Fibroblast of lung (primary cell): ENCODE results near the gene SDK2. TPM values are rescaled to one million over a fixed set of nuclear protein-coding genes. Genes with fewer than 3 reads are reported as not detected.
A peak's percentile ranks its signal among the peaks of the same experiment; 100 is the strongest.

Source experiments
- DNase-seq, 2 donors: peaks; one replicate each; pipeline versions ENCODE4 v3.0.0 to v3.0.0-alpha.2; 2010; ENCODE audit warnings: low read depth in 2 of 2
- H2AFZ ChIP-seq: 2 replicates; pipeline ENCODE4 v1.5.1; 2012; ENCODE audit warnings: low read length, control low read depth, inconsistent platforms
- H3K27ac ChIP-seq: 2 replicates; pipeline ENCODE4 v1.5.1; 2011; ENCODE audit warnings: low read length, control low read depth; ENCODE audit not compliant: insufficient read depth
- H3K27me3 ChIP-seq: 2 replicates; pipeline ENCODE4 v1.5.1; 2011; ENCODE audit warnings: mild to moderate bottlenecking, low read length; ENCODE audit not compliant: control insufficient read depth, insufficient read depth
- H3K36me3 ChIP-seq: 2 replicates; pipeline ENCODE4 v1.5.1; 2011; ENCODE audit warnings: low read length; ENCODE audit not compliant: control insufficient read depth, insufficient read depth
- H3K4me1 ChIP-seq: 2 replicates; pipeline ENCODE4 v1.5.1; 2011; ENCODE audit warnings: low read length; ENCODE audit not compliant: control insufficient read depth, insufficient read depth; ENCODE audit errors: extremely low read depth
- H3K4me2 ChIP-seq: 2 replicates; pipeline ENCODE4 v1.5.1; 2011; ENCODE audit warnings: low read length, control low read depth; ENCODE audit not compliant: insufficient read depth; ENCODE audit errors: extremely low read depth
- H3K4me3 ChIP-seq, 4 experiments: fragments of 200-600 bp in 1 of 4; sonication (generic) in 1 of 4; replicated peaks in 1 of 4; 2 replicates each; pipeline ENCODE4 v1.5.1; 2011 to 2016; ENCODE audit warnings: low read length in 4 of 4, low read depth in 3 of 4, mild to moderate bottlenecking in 3 of 4, control low read depth in 2 of 4, inconsistent platforms in 1 of 4, mixed read lengths in 1 of 4; ENCODE audit not compliant: insufficient read depth in 1 of 4; ENCODE audit errors: control extremely low read depth in 1 of 4
- H3K79me2 ChIP-seq: 2 replicates; pipeline ENCODE4 v1.5.1; 2012; ENCODE audit warnings: mild to moderate bottlenecking, low read length, inconsistent platforms; ENCODE audit not compliant: control insufficient read depth, insufficient read depth
- H3K9ac ChIP-seq: 2 replicates; pipeline ENCODE4 v1.5.1; 2011; ENCODE audit warnings: mild to moderate bottlenecking, low read length, control low read depth; ENCODE audit not compliant: insufficient read depth
- H3K9me3 ChIP-seq: 2 replicates; pipeline ENCODE4 v1.5.1; 2012; ENCODE audit warnings: low read depth, low read length; ENCODE audit not compliant: control insufficient read depth, insufficient read depth
- H4K20me1 ChIP-seq: 2 replicates; pipeline ENCODE4 v1.5.1; 2011; ENCODE audit warnings: low read length; ENCODE audit not compliant: control insufficient read depth, insufficient read depth; ENCODE audit errors: extremely low read depth
- EZH2 ChIP-seq: IDR thresholded peaks from 2 replicates; pipeline ENCODE4 v1.5.1; 2012; ENCODE audit warnings: low read length, control low read depth, mild to moderate bottlenecking; ENCODE audit errors: missing control alignments
- polyA plus RNA-seq, 2 donors: library from polyadenylated mRNA; depleted of rRNA in 1 of 2; stranded (reverse) in 1 of 2; unstranded in 1 of 2; fragments of >200 nt; gene quantifications; 2 replicates each; pipeline ENCODE4 v1.2.1, GENCODE V29; 2011 to 2012; ENCODE audit warnings: missing spikeins in 1 of 2
- total RNA-seq: library from RNA; depleted of rRNA; stranded (reverse); fragments of >200 nt; gene quantifications from 2 replicates; pipeline ENCODE4 v1.2.1, GENCODE V29; 2014
- TF ChIP-seq, protein P1 (sequence below), 2 donors: IDR thresholded peaks in 1 of 2; conservative IDR thresholded peaks in 1 of 2; 1 replicate in 1 of 2; 2 replicates in 1 of 2; pipeline ENCODE4 v1.5.1; 2011 to 2012; ENCODE audit warnings: low read length in 2 of 2, control low read depth in 1 of 2, inconsistent platforms in 1 of 2, low read depth in 1 of 2, mild to moderate bottlenecking in 1 of 2

SDK2 gene
- total and polyA plus RNA-seq, 2 donors (not counting 1 experiment from before 2014, with no cell fraction given), result under 0.01 to 0.01 TPM

DNA sequence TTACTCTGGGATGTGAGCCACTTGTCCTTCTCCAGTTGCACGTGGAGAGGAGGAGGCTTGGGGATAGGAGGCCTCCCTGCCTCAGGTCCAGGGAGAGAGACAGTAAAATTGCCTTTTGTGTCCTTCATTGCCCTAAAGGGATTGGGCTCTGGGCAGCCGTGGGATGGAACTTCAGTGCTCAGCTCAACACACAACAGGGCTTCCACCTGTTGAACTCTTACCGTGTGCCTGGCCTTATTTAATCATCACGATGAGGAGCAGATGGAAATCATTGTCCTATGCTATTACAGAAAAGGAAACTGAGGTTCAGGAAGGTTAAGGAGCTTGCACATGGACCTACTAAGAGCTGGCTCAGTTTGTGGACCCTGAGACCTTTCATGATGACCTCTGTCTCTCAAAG, 240.0 kb downstream of the SDK2 start:
- no peak overlapping the region for H3K27ac ChIP-seq
- no peak for DNase-seq
- H3K27me3 ChIP-seq, result no peaks in the 10 kb centered on the region
- H3K79me2 ChIP-seq, result no peaks in the 10 kb centered on the region
- H3K4me2 ChIP-seq, result no peak overlapping the region
- H4K20me1 ChIP-seq, result no peaks in the 10 kb centered on the region
- H3K9ac ChIP-seq, result no peak overlapping the region
- no peaks in the 10 kb centered on the region for H3K9me3 ChIP-seq
- H3K4me1 ChIP-seq, result no peaks in the 10 kb centered on the region
- TF ChIP-seq, protein P1, sequence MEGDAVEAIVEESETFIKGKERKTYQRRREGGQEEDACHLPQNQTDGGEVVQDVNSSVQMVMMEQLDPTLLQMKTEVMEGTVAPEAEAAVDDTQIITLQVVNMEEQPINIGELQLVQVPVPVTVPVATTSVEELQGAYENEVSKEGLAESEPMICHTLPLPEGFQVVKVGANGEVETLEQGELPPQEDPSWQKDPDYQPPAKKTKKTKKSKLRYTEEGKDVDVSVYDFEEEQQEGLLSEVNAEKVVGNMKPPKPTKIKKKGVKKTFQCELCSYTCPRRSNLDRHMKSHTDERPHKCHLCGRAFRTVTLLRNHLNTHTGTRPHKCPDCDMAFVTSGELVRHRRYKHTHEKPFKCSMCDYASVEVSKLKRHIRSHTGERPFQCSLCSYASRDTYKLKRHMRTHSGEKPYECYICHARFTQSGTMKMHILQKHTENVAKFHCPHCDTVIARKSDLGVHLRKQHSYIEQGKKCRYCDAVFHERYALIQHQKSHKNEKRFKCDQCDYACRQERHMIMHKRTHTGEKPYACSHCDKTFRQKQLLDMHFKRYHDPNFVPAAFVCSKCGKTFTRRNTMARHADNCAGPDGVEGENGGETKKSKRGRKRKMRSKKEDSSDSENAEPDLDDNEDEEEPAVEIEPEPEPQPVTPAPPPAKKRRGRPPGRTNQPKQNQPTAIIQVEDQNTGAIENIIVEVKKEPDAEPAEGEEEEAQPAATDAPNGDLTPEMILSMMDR (conservative IDR thresholded peaks at IDR 0.05 in 1 of 2, IDR thresholded peaks at IDR 0.05 in 1 of 2; ENCODE audit: low read depth in 1 of 2, low read length in 2 of 2), result no peak
- no peak for TF ChIP-seq EZH2
- H2AFZ ChIP-seq, result no peak overlapping the region
- no peak overlapping the region for H3K4me3 ChIP-seq
- no peaks in the 10 kb centered on the region for H3K36me3 ChIP-seq

DNA sequence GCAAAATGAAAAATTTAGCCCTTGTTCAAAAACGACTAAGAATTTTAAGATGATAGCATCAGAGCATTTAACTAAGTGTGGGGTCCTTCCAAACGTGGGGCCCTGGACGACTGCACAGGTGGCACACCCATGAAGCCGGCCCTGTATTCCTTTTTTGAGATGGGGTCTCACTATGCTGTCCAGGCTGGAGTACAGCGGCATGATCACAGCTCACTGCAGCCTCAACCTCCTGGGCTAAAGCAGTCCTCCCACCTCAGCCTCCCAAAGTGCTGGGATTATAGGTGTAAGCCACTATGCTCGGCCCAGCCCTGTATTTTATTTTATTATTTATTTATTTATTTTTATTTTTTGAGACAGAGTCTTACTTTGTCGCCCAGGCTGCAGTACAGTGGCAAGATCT, 241.8 kb downstream of the SDK2 start:
- no peak for DNase-seq
- H3K79me2 ChIP-seq, result no peaks in the 10 kb centered on the region
- no peaks in the 10 kb centered on the region for H3K27me3 ChIP-seq

DNA sequence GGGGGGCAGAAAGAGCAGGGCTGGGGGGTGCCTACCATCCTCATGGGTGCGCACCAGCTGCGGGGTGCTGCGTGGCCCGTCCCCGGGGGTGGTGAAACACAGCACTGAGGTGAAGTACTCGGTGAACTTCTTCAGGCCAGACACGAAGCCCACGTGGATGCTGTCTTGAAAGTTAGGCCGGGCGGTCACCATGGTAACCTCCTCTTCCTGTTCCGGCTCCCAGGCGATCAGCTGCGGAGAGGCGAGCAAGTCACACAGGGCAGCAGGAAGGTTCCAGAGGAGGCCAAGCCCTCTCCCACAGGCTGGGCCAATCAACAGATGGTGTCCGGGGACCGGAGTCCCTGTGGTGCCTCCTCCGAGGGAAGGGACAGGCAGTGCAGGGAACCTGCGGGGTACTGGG, 242.3 kb downstream of the SDK2 start:
- H3K4me1 ChIP-seq, result no peaks in the 10 kb centered on the region
- H3K9me3 ChIP-seq, result no peaks in the 10 kb centered on the region
- TF ChIP-seq, protein P1 (conservative IDR thresholded peaks at IDR 0.05 in 1 of 2, IDR thresholded peaks at IDR 0.05 in 1 of 2; ENCODE audit: low read depth in 1 of 2, low read length in 2 of 2), result no peak
- no peak for TF ChIP-seq EZH2
- H4K20me1 ChIP-seq, result no peaks in the 10 kb centered on the region
- H3K36me3 ChIP-seq, result no peaks in the 10 kb centered on the region
- H3K9ac ChIP-seq, result no peak overlapping the region
- H3K27me3 ChIP-seq, result no peaks in the 10 kb centered on the region
- no peak overlapping the region for H2AFZ ChIP-seq
- no peak overlapping the region for H3K27ac ChIP-seq
- no peak overlapping the region for H3K4me3 ChIP-seq
- no peaks in the 10 kb centered on the region for H3K79me2 ChIP-seq
- no peak overlapping the region for H3K4me2 ChIP-seq
- DNase-seq, result peak; percentile 6 to 29

More for the DNA sequence above, 241.8 kb downstream of the SDK2 start:
- Histone ChIP-seq H3K27ac (no peak overlapping the region), H3K4me1 (no peaks in the 10 kb centered on the region), H3K4me2 (no peak overlapping the region), H3K9me3 (no peaks in the 10 kb centered on the region), H3K36me3 (no peaks in the 10 kb centered on the region), H4K20me1 (no peaks in the 10 kb centered on the region), H3K9ac (no peak overlapping the region), H2AFZ (no peak overlapping the region), H3K4me3 (no peak overlapping the region)
- TF ChIP-seq EZH2, result no peak
- TF ChIP-seq, protein P1 (conservative IDR thresholded peaks at IDR 0.05 in 1 of 2, IDR thresholded peaks at IDR 0.05 in 1 of 2; ENCODE audit: low read depth in 1 of 2, low read length in 2 of 2), result no peak
